Astrocyte (in vitro differentiated cells and primary cell): ENCODE data around the gene TBL1XR1.

Experiments
- CTCF ChIP-seq: IDR thresholded peaks from 2 replicates; pipeline ENCODE4 v1.5.1; 2011; ENCODE audit warnings: low read depth, mild to moderate bottlenecking, inconsistent platforms, low read length, moderate library complexity; ENCODE audit not compliant: insufficient read depth
- EZH2 ChIP-seq: IDR thresholded peaks from 2 replicates; pipeline ENCODE4 v1.6.1; 2012; ENCODE audit warnings: mild to moderate bottlenecking, low read length, inconsistent platforms; ENCODE audit not compliant: insufficient read depth

- TF ChIP-seq CTCF, result no peak
- no peak for TF ChIP-seq EZH2
Observed at GRCh38 chr3:177055605-177056571, 141.4 kb downstream of the TBL1XR1 start.
